Thoracic aorta (tissue), 2 donors: ENCODE measurements around the gene LRRC37B. TPM values are rescaled to one million over a fixed set of nuclear protein-coding genes. Genes with fewer than 3 reads are reported as not detected.

Source experiments
- ATAC-seq: fragments of 150-250 bp; one replicate; pipeline ENCODE4 v1.8.0; 2017; ENCODE audit warnings: low read depth; ENCODE audit not compliant: insufficient number of reproducible peaks, low FRiP score
- DNase-seq: peaks from one replicate; pipeline ENCODE4 v3.0.0-alpha.2; 2020; ENCODE audit warnings: low spot score
- H3K27ac ChIP-seq, 2 donors: fragments of 200-600 bp; sonication (generic); 1 replicate in 1 of 2; 2 replicates in 1 of 2; pipeline ENCODE4 v1.5.1; 2016; ENCODE audit warnings: mild to moderate bottlenecking in 2 of 2, moderate library complexity in 2 of 2
- H3K27me3 ChIP-seq: fragments of 200-600 bp; sonication (generic); replicated peaks from 2 replicates; pipeline ENCODE4 v1.6.0; 2016; ENCODE audit warnings: mild to moderate bottlenecking; ENCODE audit not compliant: insufficient read depth
- H3K36me3 ChIP-seq: fragments of 200-600 bp; sonication (generic); one replicate; pipeline ENCODE4 v1.5.1; 2016
- H3K4me1 ChIP-seq, 2 donors: fragments of 200-600 bp; sonication (generic); 1 replicate in 1 of 2; 2 replicates in 1 of 2; pipeline versions ENCODE4 v1.5.1 to v1.6.0; 2016; ENCODE audit warnings: low read depth in 2 of 2, mild to moderate bottlenecking in 1 of 2; ENCODE audit not compliant: control insufficient read depth in 1 of 2
- H3K4me3 ChIP-seq: fragments of 200-600 bp; sonication (generic); 2 replicates; pipeline ENCODE4 v1.5.1; 2016; ENCODE audit warnings: mild to moderate bottlenecking
- H3K9me3 ChIP-seq: fragments of 200-600 bp; sonication (generic); 2 replicates; pipeline ENCODE4 v1.5.1; 2016
- total RNA-seq, 2 donors: library from RNA; depleted of rRNA; stranded (reverse); fragments of >200 nt; gene quantifications; one replicate each; pipeline versions ENCODE4 v1.1.0 to v1.2.3, GENCODE V29; 2016
- TF ChIP-seq, protein P1 (sequence below): fragments of 200-600 bp; sonication (generic); IDR thresholded peaks from one replicate; pipeline ENCODE4 v1.5.1; 2019; ENCODE audit warnings: antibody characterized with exemption

LRRC37B gene
- total RNA-seq, 2 donors from 2014 or later, result 23.3 to 23.4 TPM

DNA sequence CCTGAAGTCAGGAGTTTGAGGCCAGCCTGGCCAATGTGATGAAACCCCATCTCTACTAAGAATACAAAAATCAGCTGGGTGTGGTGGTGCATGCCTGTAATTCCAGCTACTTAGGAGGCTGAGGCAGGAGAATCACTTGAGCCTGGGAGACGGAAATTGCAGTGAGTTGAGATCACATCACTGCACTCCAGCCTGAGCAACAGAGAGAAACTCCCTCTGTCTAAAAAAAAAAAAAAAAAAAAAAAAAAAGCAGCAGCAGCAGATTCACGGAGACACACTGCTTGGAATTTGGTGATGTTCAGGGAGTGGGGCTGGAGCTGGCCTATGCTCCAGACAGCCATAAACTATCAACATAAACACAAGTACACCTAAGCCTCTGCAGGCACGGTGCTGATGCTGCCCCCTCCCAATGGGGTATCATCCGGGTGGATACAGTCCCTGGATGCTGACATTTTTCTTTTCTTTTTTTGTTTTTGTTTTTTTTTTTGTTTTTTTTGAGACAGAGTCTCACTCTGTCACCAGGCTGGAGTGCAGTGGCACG lies 95.5 kb downstream of the LRRC37B start:
- no peak for ATAC-seq
- TF ChIP-seq, protein P1, sequence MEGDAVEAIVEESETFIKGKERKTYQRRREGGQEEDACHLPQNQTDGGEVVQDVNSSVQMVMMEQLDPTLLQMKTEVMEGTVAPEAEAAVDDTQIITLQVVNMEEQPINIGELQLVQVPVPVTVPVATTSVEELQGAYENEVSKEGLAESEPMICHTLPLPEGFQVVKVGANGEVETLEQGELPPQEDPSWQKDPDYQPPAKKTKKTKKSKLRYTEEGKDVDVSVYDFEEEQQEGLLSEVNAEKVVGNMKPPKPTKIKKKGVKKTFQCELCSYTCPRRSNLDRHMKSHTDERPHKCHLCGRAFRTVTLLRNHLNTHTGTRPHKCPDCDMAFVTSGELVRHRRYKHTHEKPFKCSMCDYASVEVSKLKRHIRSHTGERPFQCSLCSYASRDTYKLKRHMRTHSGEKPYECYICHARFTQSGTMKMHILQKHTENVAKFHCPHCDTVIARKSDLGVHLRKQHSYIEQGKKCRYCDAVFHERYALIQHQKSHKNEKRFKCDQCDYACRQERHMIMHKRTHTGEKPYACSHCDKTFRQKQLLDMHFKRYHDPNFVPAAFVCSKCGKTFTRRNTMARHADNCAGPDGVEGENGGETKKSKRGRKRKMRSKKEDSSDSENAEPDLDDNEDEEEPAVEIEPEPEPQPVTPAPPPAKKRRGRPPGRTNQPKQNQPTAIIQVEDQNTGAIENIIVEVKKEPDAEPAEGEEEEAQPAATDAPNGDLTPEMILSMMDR, result no peak
- H3K36me3 ChIP-seq, result no peaks in the 10 kb centered on the region
- no peak overlapping the region for H3K27ac ChIP-seq
- H3K4me1 ChIP-seq, result no peaks in the 10 kb centered on the region
- H3K4me3 ChIP-seq, result no peak overlapping the region
- no peak for DNase-seq
- no peaks in the 10 kb centered on the region for H3K27me3 ChIP-seq
- no peaks in the 10 kb centered on the region for H3K9me3 ChIP-seq

Other genes with a start within 250 kb of the LRRC37B start
- 100 to 1,000 TPM in 1 of 2 donors, 10 to 100 TPM in 1; 74.5 to 157 TPM for gene COPRS, start 148.1 kb upstream of the LRRC37B start, total RNA-seq
- gene UTP6, start 105.7 kb upstream of the LRRC37B start, total RNA-seq, result 10 to 100 TPM; 56.0 to 77.3 TPM
- gene SUZ12, start 70.4 kb upstream of the LRRC37B start, total RNA-seq, result 10 to 100 TPM; 14.4 to 26.0 TPM
- gene RHOT1, start 135.1 kb downstream of the LRRC37B start, total RNA-seq, result 10 to 100 TPM; 40.1 to 47.0 TPM